Measurements from ENCODE around the gene NPEPL1.
"Not testable (repeated sequence)": the region's sequence is repeated elsewhere in the genome, so short reads cannot be mapped to it uniquely, and the experiment has no call there.

NPEPL1 gene

GRCh38 chr20:58740356-58741308, 48.0 kb downstream of the NPEPL1 start:
- Mint-ChIP-seq H3K27ac (no peak overlapping the region), H3K27me3 (peaks cover 65% of the 10 kb centered on the region), H3K4me1 (ENCODE audit: low read depth) (no peaks in the 10 kb centered on the region), H3K36me3 (ENCODE audit: low read depth) (no peaks in the 10 kb centered on the region), H3K4me3 (no peak overlapping the region), H3K9me3 (no peaks in the 10 kb centered on the region)

GRCh38 chr20:58741384-58741783, 48.8 kb downstream of the NPEPL1 start:
- Mint-ChIP-seq H3K36me3 (ENCODE audit: low read depth) (no peaks in the 10 kb centered on the region), H3K27ac (no peak overlapping the region), H3K4me1 (ENCODE audit: low read depth) (no peaks in the 10 kb centered on the region), H3K27me3 (peaks cover 69% of the 10 kb centered on the region), H3K9me3 (no peaks in the 10 kb centered on the region), H3K4me3 (no peak overlapping the region)

GRCh38 chr20:58742668-58743566, 50.3 kb downstream of the NPEPL1 start:
- Mint-ChIP-seq H3K27me3 (peaks cover 66% of the 10 kb centered on the region), H3K9me3 (no peaks in the 10 kb centered on the region), H3K36me3 (ENCODE audit: low read depth) (no peaks in the 10 kb centered on the region), H3K4me1 (ENCODE audit: low read depth) (no peaks in the 10 kb centered on the region), H3K27ac (no peak overlapping the region), H3K4me3 (no peak overlapping the region)

- peaks cover 69% of the 10 kb centered on the region for H3K27me3 Mint-ChIP-seq
- H3K27ac Mint-ChIP-seq = no peak overlapping the region
- no peaks in the 10 kb centered on the region for H3K4me1 Mint-ChIP-seq (ENCODE audit: low read depth)
- H3K4me3 Mint-ChIP-seq = no peak overlapping the region
- H3K9me3 Mint-ChIP-seq = no peaks in the 10 kb centered on the region
- H3K36me3 Mint-ChIP-seq (ENCODE audit: low read depth) = no peaks in the 10 kb centered on the region
Measured at GRCh38 chr20:58743929-58744534, 51.4 kb downstream of the NPEPL1 start.

- Mint-ChIP-seq H3K4me3 (no peak overlapping the region), H3K9me3 (no peaks in the 10 kb centered on the region), H3K27me3 (peaks cover 63% of the 10 kb centered on the region)
Measured at GRCh38 chr20:58744836-58745235, 52.2 kb downstream of the NPEPL1 start.

GRCh38 chr20:58745391-58745790, 52.8 kb downstream of the NPEPL1 start:
- Mint-ChIP-seq H3K9me3 (no peaks in the 10 kb centered on the region), H3K36me3 (ENCODE audit: low read depth) (no peaks in the 10 kb centered on the region), H3K27ac (no peak overlapping the region), H3K4me3 (no peak overlapping the region), H3K27me3 (peaks cover 57% of the 10 kb centered on the region), H3K4me1 (ENCODE audit: low read depth) (no peaks in the 10 kb centered on the region)

More at GRCh38 chr20:58744836-58745235, 52.2 kb downstream of the NPEPL1 start:
- Mint-ChIP-seq H3K36me3 (ENCODE audit: low read depth) (no peaks in the 10 kb centered on the region), H3K4me1 (ENCODE audit: low read depth) (no peaks in the 10 kb centered on the region), H3K27ac (no peak overlapping the region)

GRCh38 chr20:58746620-58747019, 54.0 kb downstream of the NPEPL1 start:
- peaks cover 59% of the 10 kb centered on the region for H3K27me3 Mint-ChIP-seq
- H3K4me3 Mint-ChIP-seq = no peak overlapping the region
- H3K36me3 Mint-ChIP-seq (ENCODE audit: low read depth) = no peaks in the 10 kb centered on the region
- no peaks in the 10 kb centered on the region for H3K4me1 Mint-ChIP-seq (ENCODE audit: low read depth)
- no peaks in the 10 kb centered on the region for H3K9me3 Mint-ChIP-seq
- no peak overlapping the region for H3K27ac Mint-ChIP-seq

GRCh38 chr20:58747211-58747610, 54.6 kb downstream of the NPEPL1 start:
- Mint-ChIP-seq H3K9me3 (no peaks in the 10 kb centered on the region), H3K27me3 (peaks cover 55% of the 10 kb centered on the region), H3K4me1 (ENCODE audit: low read depth) (no peaks in the 10 kb centered on the region), H3K27ac (no peak overlapping the region), H3K4me3 (no peak overlapping the region), H3K36me3 (ENCODE audit: low read depth) (no peaks in the 10 kb centered on the region)

GRCh38 chr20:58748618-58749017, 56.0 kb downstream of the NPEPL1 start:
- H3K4me1 Mint-ChIP-seq (ENCODE audit: low read depth) = no peaks in the 10 kb centered on the region
- H3K36me3 Mint-ChIP-seq (ENCODE audit: low read depth) = no peaks in the 10 kb centered on the region
- no peak overlapping the region for H3K4me3 Mint-ChIP-seq
- no peaks in the 10 kb centered on the region for H3K9me3 Mint-ChIP-seq
- H3K27ac Mint-ChIP-seq = no peak overlapping the region
- H3K27me3 Mint-ChIP-seq = peaks cover 42% of the 10 kb centered on the region

GRCh38 chr20:58749098-58749769, 56.6 kb downstream of the NPEPL1 start:
- Mint-ChIP-seq H3K27ac (no peak overlapping the region), H3K36me3 (ENCODE audit: low read depth) (no peaks in the 10 kb centered on the region), H3K9me3 (no peaks in the 10 kb centered on the region), H3K4me1 (ENCODE audit: low read depth) (no peaks in the 10 kb centered on the region), H3K4me3 (no peak overlapping the region), H3K27me3 (peaks cover 39% of the 10 kb centered on the region)

- Mint-ChIP-seq H3K9me3 (no peaks in the 10 kb centered on the region), H3K4me3 (no peak overlapping the region), H3K4me1 (ENCODE audit: low read depth) (no peaks in the 10 kb centered on the region), H3K36me3 (ENCODE audit: low read depth) (no peaks in the 10 kb centered on the region), H3K27me3 (peaks cover 35% of the 10 kb centered on the region), H3K27ac (no peak overlapping the region)
Measured at GRCh38 chr20:58749979-58750378, 57.4 kb downstream of the NPEPL1 start.

GRCh38 chr20:58750706-58751105, 58.1 kb downstream of the NPEPL1 start:
- not testable (repeated sequence) for H3K4me1 Mint-ChIP-seq (ENCODE audit: low read depth); H3K36me3 Mint-ChIP-seq (ENCODE audit: low read depth); H3K27ac Mint-ChIP-seq; H3K4me3 Mint-ChIP-seq; H3K9me3 Mint-ChIP-seq
- peaks cover 37% of the 10 kb centered on the region for H3K27me3 Mint-ChIP-seq

GRCh38 chr20:58751979-58752378, 59.4 kb downstream of the NPEPL1 start:
- Mint-ChIP-seq H3K4me3 (no peak overlapping the region), H3K9me3 (no peaks in the 10 kb centered on the region), H3K4me1 (ENCODE audit: low read depth) (no peaks in the 10 kb centered on the region), H3K27ac (no peak overlapping the region), H3K36me3 (ENCODE audit: low read depth) (no peaks in the 10 kb centered on the region), H3K27me3 (peaks cover 34% of the 10 kb centered on the region)

GRCh38 chr20:58752565-58752964, 60.0 kb downstream of the NPEPL1 start:
- H3K36me3 Mint-ChIP-seq (ENCODE audit: low read depth) = no peaks in the 10 kb centered on the region
- H3K27me3 Mint-ChIP-seq = peaks cover 29% of the 10 kb centered on the region

More at GRCh38 chr20:58752565-58752964, 60.0 kb downstream of the NPEPL1 start:
- H3K9me3 Mint-ChIP-seq = no peaks in the 10 kb centered on the region
- no peaks in the 10 kb centered on the region for H3K4me1 Mint-ChIP-seq (ENCODE audit: low read depth)
- no peak overlapping the region for H3K27ac Mint-ChIP-seq
- H3K4me3 Mint-ChIP-seq = no peak overlapping the region
